Measurements from ENCODE around the gene LCLAT1.
A peak's percentile ranks its signal among the peaks of the same experiment; 100 is the strongest.
"Not testable (repeated sequence)": the region's sequence is repeated elsewhere in the genome, so short reads cannot be mapped to it uniquely, and the experiment has no call there.

The LCLAT1 gene

DNA sequence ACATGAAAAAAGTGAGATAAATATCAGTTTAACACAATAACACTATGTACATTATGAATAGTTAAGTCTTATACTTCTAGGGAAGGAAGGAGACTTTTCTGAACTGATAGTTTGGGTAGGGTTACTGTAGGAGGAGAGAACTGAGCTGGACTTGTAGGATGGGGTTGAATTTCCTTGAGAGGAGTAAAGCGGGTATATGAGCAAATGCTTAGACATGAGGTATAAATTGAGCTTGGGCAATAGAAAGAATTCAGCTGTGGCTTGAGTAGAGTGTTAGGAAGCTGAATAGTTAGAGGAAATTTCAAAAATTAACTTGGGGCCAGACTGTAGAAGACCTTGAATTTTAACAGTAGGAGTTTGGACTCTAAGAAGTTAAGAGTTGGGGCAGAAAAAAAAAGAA lies 45.1 kb downstream of the LCLAT1 start:
- no peak for DNase-seq

DNA sequence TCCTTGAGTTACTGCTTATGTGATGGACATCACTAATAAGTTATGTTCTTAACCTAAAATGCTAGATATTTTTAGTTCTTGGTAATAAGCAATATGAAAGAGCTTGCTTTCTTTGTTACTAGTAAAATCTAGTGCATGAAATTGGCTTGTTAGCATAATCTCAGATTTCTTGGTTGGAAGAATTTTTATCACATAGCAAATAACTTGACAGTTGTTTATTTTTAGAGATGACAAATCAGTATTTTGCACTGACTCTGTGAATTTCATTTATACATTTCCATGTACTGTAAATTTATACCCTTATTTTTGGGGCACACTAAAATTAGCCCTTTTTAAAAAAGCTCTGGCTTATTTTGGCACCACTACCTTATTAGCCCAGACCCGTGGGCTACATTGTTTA lies 45.6 kb downstream of the LCLAT1 start:
- no peak for DNase-seq

DNA sequence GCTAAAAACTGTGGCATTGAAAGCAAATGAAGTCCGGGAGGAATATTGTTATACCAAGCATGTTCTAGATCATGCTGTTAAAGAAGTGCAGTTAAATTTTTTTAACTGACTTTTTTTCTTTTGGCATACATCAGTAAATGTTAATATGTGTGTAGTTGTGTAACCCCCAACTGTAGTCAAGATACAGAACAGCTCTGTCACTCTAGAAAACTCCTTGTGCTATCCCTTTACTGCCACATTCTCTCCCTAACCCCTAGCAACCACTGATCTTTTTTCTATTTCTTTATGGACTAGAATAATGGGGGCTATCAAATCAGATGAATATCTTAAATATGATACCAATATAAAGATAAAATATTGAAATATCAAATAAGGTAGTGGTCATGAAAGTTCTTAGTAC lies 46.4 kb downstream of the LCLAT1 start:
- no peak for DNase-seq

DNA sequence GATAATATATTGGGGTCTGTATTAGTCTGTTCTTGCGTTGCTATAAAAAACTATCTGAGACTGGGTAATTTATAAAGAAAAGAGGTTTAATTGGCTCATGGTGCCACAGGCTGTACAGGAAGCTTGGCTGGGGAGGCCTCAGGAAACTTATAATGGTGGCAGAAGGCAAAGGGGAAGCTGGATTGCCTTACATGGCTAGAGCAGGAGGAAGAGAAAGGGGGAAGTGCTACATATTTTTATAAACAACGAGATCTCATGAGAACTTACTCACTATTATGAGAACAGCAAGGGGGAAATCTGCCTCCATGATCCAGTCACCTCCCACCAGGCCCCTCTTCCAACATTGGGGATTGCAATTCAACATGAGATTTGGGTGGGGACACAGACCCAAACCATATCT lies 48.9 kb downstream of the LCLAT1 start:
- not testable (repeated sequence) for DNase-seq

DNA sequence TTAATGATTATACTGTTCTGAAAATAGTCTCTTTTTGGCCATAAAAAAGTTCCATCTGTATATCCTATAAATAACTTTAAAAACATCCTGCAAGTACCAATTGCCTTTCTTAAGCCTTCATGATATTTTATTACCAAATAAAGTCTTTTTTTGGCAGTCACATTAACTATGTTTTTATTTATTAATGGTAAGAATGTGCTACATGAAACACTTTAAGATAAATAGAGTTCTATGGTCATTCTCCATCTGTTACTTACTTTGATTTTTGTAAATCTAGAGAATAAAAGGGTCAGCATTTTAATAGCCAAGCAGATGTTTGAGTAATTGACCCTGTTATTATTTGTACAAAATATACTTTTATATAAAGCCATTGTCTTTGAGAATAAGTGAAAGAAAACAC lies 52.6 kb downstream of the LCLAT1 start:
- no peak for DNase-seq

DNA sequence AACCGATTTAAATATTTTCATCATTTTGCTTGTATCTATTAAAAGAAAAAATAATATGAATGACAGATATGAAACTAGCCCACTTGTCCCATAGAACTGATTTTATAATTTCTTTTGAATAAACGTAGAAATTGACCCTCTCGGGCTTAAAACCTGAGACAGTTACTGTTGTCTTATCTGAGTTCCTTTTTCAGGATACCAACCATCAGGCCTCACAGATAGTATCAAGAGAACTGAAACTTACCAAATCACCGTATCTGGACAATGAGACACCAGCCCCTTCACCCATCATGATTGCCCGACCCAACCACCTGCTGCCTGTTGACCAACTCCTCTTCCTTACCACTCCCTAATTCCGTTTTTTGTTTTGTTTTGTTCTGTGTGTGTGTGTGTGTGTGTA lies 53.7 kb downstream of the LCLAT1 start:
- DNase-seq, result no peak

DNA sequence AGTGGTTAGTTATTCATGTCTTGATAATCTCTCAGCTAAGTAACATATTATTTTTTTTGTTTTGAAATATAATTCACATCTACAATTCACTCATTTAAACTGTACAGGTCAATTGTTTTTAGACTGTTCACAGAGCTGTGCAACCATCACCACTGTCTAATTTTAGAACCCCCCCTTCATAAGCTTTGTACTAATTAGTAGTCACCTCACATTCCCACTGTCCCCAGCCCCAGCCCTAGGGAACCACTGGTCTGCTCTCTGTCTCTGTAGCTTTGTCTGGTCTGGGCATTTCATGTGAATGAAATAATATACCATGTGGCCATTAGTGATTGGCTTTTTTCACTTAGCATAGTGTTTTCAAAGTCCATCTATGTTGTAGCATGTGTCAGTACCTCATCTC lies 55.3 kb downstream of the LCLAT1 start:
- no peak for DNase-seq

DNA sequence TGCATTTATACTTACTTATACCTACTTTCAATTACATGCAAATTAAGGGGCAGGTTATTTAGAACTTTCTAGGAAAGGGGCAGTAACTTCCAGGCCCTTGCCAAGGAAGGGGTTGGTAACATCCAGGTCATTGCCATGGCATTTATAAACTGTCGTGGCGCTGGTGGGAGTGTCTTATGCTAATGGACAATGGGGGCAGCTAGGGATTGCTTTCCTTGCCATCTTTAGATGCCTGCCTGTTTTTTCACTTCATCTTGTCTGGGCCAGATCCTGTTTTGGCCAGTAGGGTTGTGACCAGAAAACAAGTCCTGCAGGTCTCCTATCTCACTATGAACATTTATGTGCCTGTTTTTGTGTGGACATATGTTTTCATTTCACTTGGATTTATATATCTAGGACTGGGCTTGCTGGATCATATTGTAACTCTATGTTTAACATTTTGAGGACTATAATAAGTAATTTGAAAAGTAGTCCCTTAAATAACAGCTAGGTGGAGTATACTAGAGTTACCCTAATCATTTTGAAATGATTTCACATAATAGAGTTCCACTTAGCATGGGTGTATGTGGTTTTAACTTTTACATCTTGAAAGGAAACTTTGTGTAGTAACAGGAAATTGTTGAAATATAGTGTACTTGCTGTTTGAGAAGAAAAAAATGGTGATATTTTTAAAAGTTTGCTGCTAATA lies 56.1 kb downstream of the LCLAT1 start:
- DNase-seq, result no peak

DNA sequence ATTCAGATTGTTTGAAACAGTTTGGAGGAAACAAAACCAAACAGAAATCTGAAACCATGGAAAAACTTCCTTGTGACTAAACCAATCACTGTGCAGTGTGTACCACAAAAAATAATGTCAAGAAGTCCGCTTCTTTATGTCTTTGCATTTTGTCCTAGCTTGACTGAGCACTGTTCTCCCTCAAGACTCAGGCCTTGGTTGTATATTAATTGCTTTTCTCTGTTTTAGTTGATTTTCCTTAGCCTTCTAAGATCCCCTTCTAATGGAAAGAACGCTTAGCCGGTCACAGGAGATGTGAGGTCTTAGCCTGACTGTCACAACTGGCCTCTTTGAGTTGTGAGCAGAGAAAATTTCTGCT lies 56.6 kb downstream of the LCLAT1 start:
- no peak for DNase-seq

DNA sequence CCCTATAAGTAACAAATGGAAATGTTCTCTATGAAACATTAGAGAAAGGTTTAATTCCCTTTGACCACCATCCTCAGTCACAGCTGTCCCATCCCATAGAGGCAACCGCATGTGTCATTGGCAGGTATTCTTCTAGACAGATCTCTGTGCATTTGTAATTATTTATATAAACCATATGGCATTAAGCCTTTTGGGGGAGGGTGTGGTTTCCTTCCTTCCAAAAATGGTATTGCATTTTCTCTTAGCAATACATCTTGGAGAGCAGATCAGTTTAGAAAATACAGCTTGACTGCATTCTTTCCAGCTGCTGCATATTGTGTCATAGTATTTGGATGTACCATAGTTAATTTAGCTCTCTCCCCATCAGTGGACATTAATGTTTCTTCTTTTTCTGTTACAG lies 57.7 kb downstream of the LCLAT1 start:
- DNase-seq, result peak; percentile 12

DNA sequence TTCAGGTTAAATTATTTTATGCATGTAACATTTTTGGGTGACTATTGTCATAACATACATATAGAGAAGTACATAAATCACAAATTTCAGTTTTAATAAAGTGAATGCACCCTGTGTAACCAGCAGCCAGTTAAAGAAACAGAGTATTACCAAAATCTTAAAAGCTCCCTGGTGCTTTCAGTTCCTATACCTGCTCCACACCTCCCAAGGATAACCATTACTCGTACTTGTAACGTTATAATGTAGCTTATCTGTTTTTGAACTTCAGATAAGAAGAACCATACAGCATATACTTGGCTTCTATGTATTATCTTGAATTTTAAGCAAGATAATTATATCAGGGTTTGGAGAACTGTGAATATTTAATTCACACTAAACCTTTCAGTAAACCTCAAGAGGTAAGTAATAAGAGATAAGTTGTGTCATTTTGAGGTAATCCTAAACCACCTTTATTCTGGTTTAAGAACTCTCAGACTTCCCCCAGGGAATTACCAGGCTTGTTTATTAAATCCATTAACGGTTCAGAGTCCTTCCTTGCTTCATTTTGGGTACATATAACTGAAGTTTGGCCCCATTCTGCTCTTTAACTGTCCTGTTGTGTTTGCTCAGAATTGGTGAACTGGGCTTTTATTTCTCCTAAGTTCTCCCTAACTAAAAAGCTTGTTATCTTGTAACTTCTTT lies 58.6 kb downstream of the LCLAT1 start:
- DNase-seq, result peak; percentile 81

DNA sequence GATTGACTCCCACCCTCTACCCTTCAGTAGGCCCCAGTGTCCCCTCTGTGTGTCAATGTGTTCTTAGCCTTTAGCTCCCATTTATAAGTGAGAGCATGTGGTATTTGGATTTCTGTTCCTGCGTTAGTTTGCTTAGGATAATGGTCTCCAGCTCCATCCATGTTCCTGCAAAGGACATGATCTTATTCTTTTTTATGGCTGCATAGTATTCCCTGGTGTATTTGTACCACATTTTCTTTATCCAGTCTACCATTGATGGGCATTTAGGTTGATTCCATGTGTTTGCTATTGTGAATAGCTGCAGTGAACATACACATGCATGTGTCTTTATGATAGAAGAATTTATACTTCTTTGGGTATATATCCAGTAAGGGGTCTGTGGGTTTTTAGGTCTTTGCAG lies 60.4 kb downstream of the LCLAT1 start:
- DNase-seq, result not testable (repeated sequence)

DNA sequence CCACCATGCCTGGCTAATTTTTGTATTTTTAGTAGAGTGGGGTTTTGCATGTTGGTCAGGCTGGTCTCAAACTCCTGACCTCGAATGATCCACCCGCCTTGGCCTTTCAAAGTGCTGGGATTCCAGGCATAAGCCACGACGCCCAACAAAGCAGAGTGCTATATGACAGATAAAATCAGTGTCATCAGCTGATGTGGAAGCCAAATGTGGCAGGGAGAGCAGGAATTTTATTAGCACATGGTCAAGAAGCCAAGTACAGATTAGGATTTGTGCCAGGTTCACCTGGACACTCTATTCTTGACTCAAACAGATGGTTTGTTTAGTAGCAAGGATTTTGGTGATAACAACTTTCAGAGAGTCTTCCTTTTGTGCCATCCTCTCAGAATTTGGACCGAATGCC lies 62.7 kb downstream of the LCLAT1 start:
- DNase-seq, result peak; percentile 7

DNA sequence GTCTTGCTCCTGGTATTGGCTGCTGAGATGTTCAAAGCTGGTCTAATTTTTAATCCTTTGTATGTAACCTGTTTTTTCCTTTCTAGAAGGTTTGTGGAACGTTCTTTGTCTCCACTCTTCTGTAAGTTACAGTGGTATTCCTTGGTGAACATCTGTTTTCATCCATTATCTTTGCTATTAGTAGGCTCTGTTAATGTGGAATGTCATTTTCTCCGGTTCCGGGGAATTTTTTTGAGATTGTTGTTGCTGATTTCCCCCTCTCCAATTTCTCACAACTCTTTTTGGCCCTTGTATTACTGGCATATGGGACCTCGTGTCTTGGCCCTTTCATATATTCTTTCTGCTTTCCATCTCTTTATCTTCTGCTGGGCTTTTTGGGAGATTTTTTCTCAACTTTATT lies 63.4 kb downstream of the LCLAT1 start:
- no peak for DNase-seq

DNA sequence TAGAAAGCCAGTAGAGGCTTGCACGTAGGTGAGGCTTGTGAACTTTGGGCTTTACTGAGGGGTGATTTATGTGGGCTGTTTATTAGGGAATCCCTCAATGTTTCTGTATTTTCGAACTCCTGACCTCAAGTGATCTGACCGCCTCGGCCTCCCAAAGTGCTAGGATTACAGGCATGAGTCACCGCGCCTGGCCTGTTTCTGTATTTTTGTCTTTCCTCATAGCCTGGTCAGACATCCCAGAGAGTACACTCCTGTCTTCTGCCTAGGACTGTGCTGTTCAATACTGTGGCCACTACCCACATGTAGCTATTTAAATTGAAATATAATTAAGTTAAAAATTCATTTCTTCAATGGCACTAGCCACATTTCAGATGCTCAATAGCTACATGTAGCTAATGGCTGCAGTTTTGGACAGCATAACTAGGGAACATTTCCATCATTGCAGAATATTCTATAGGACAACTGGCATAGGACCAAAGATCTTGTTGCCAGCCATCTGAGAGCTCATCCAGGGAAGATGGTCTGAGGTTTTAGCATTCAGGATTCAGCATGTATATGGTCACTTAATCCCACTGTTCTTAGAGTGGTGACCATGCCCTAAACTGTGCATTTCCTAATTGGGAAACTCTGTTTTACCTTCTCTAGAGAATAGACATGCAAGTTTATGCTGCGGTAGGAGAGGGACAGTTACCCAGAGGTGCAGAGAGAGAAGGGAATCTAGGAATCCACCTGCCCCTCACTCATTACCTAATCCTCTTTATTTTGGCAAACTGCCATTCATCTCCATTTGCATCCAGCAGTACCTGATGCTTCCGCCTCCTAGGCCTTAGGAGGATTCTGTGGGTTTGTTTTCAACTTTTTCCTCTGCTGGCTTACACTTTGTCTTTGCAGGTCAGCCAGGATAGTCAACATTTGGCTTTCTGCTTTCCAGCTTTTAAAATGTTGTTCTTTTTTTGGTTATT lies 64.4 kb downstream of the LCLAT1 start:
- peak; percentile 35 for DNase-seq

DNA sequence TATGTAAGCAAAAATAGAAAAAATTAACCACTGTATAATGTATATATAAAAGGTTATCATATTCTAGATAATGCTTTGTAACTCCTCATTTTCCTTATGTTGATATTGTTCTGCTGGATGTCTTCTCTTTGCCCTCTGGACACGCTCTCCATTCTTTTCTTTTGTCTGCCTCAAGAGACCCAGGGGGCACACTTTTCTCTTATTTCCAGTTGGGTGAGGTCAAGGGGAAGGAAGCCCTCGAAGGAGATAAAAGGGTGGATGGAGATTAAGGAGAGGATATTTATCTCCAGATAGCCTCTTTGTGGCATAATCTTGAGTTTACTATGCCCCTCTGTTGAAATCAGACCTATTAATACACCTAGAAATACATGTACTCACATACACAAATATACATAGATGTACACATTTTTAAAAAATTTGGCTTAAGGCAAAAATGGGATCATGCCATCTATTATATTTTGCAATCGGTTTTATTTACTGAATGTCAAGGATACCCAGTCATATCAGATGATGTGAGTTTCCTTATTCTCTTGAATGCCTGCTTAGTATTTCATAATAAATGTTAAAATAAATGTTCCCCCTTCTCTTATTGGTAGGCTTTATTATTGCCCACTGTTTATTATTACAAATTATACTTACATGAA lies 65.3 kb downstream of the LCLAT1 start:
- no peak for DNase-seq

DNA sequence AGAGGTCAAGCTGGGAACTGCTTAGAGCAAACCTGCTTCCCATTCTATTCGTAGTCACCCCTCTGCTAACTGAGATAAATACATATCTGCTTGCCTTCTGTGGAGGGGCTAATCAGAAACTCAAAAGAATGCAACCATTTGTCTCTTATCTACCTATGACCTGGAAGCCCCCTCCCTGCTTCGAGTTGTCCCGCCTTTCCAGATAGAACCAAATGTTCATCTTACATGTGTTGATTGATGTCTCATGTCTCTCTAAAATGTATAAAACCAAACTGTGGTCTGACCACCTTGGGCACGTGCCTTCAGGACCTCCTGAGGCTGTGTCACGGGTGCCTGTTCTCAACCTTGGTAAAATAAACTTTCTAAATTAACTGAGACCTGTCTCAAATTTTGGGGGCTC lies 66.6 kb downstream of the LCLAT1 start:
- not testable (repeated sequence) for DNase-seq

DNA sequence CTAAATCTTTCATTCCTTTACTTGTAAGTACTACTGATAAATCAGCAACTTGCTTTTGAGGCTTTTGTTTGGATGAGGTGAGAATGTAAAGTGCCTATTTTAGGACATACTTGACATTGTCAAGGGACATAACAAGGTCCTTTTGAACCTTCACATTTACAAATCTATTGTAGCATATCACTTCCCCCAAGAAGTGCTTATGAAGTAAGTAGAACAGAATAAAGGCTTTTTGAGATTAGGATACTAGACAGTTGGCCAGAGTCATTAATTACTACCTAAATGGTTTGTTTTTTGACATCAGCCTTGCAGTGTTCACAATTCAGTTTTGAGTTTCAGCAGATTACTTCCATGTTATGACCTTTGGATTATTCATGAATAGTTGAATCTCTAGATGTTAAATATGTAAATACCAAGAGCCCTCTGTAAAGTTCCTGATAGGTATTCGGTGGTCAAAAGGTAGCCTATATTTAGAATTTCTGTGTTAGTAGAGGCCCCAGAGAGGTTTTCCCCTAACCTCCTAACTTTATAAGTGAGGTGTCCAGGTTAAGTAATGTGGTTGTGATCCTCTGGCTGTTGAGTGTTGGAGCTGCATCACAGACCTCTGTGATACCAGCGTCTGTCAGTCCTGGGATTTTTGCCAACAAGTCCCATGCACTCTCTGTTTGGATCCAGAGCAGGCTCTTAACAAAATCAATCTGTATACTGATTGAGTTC lies 67.2 kb downstream of the LCLAT1 start:
- DNase-seq, result no peak

DNA sequence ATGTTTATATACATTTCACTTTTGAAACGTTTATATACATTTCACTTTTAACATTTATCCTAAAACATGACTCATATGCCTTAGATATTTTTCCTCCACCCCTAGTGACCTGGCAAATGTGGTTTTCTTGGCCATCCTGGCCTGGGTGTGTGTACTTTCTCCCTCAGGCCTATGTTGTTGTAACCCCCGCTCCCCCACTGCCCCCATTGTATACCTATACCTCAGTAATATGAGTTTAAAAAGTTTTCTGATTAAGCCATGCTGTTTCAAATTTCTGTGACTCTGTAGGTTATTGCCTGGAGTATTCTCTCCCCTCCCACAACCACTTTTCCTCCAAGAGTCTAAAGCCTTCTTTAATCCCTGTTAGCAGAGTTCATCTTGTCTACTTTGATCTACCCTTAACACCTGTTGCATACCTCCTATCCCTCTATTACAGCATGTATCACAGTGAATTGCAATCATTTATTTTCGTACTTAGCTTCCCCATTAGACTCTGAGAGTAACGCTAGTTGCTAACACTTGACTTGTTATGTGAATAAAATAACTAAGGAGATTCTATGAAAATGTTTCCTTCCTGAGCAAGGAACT lies 67.9 kb downstream of the LCLAT1 start:
- no peak for DNase-seq

DNA sequence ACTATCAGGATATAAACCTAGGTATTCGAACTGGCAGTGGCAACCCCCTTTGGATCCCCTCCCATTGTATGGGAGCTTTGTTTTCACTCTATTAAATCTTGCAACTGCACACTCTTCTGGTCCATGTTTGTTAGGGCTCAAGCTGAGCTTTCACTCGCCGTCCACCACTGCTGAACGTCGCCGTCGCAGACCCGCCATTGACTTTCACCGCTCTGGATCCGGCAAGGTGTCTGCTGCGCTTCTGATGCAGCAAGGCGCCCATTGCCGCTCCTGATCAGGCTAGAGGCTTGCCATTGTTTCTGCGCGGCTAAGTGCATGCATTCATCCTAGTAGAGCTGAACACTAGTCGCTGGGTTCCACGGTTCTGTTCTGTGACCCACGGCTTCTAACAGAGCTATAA lies 69.1 kb downstream of the LCLAT1 start:
- DNase-seq, result no peak

DNA sequence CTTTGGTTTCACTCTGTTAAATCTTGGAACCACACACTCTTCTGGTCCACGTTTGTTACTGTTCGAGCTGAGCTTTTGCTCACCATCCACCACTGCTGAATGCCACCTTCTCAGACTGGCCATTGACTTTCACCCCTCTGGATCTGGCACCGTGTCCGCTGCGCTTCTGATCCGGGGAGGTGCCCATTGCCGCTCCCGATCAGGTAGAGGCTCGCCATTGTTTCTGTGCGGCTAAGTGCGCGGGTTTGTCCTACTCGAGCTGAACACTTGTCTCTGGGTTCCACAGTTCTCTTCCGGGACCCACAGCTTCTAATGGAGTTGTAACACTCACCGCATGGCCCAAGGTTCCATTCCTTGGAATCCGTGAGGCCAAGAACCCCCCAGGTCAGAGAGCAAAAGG lies 72.8 kb downstream of the LCLAT1 start:
- no peak for DNase-seq

DNA sequence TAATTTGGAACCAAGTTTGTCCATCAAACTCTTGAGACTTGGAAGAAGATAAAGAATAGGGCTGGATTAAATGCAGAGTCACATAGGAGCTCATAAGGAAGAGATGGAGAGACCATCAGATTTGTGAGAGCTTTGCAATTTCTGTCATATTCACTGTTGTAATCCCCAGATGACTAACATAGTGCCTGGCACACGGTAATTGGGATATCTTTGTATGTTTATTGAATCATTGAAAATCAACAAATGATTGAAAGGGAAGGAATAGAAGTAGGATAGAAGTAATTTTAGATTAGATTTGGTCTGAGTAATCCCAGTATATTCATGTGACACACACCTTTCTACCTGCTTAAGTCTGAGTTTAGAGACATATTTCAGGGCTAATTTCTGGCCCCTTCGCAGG lies 75.4 kb downstream of the LCLAT1 start:
- no peak for DNase-seq

Data from NCI-H524 treated with DMSO at 0.1 percent for 48 hours (cell line).